ENCODE data around the gene ELP4. TPM values are rescaled to one million over a fixed set of nuclear protein-coding genes. Genes with fewer than 3 reads are reported as not detected.

ELP4 gene
- total RNA-seq, 1 experiment from 2014 or later = 19.4 TPM

GRCh38 chr11:31822175-31822926 lies 312.8 kb downstream of the ELP4 start:
- no peak overlapping the region for H3K4me3 ChIP-seq (ENCODE audit: low read length)
- no peaks in the 10 kb centered on the region for H3K9me2 ChIP-seq (replicated peaks; ENCODE audit: low read length)
- H3K36me3 ChIP-seq (ENCODE audit: low read depth, low read length) = no peaks in the 10 kb centered on the region
- ChIA-PET CTCF (interaction anchor here (0.6 kb wide), 1 partner anchor 417 kb away, joined by 7 read pairs; no protein-coding TSS in a partner anchor), POLR2A (ENCODE audit: unreplicated experiment) (no interaction called here)
- H2AFZ ChIP-seq (ENCODE audit: low read length) = no peak overlapping the region
- H3K79me2 ChIP-seq (ENCODE audit: low read length) = no peaks in the 10 kb centered on the region
- H3K4me1 ChIP-seq (ENCODE audit: insufficient read depth, low read length) = peaks cover 7% of the 10 kb centered on the region; the same call in 1 of the 2 replicates
- no peak overlapping the region for H3K4me2 ChIP-seq (ENCODE audit: low read length)
- no peak overlapping the region for H3K9ac ChIP-seq (ENCODE audit: low read length)
- TF ChIP-seq CTCF (conservative IDR thresholded peaks at IDR 0.05; ENCODE audit: low read depth, low read length) (no peak), EZH2phosphoT487 (IDR thresholded peaks at IDR 0.05; ENCODE audit: borderline replicate concordance, low read length) (no peak), EZH2 (IDR thresholded peaks at IDR 0.05; ENCODE audit: low read length, unreplicated experiment) (no peak)
- H3F3A ChIP-seq (ENCODE audit: low read length, unreplicated experiment) = no peaks in the 10 kb centered on the region
- H4K20me1 ChIP-seq (ENCODE audit: low read length) = no peaks in the 10 kb centered on the region
- no peak overlapping the region for H3K27ac ChIP-seq (ENCODE audit: low read length)
- H3K9me3 ChIP-seq (ENCODE audit: low read length) = no peaks in the 10 kb centered on the region
- no peak for DNase-seq
- intact Hi-C loops (cut with micrococcal nuclease) = no loop called here
- ATAC-seq = no peak
- no peaks in the 10 kb centered on the region for H3K27me3 ChIP-seq (ENCODE audit: low read length)
- no TSS peak for BruUV-seq (replicated peaks)

GRCh38 chr11:31822927-31823643 lies 313.5 kb downstream of the ELP4 start:
- DNase-seq (no peak), ATAC-seq (no peak)
- ChIA-PET CTCF (interaction anchor here (0.6 kb wide), 1 partner anchor 418 kb away, joined by 7 read pairs; no protein-coding TSS in a partner anchor), POLR2A (ENCODE audit: unreplicated experiment) (no interaction called here)
- Histone ChIP-seq H4K20me1 (ENCODE audit: low read length) (no peaks in the 10 kb centered on the region), H3K4me1 (ENCODE audit: insufficient read depth, low read length) (peaks cover 6% of the 10 kb centered on the region; the same call in 1 of the 2 replicates), H3F3A (ENCODE audit: low read length, unreplicated experiment) (no peaks in the 10 kb centered on the region), H3K9me2 (replicated peaks; ENCODE audit: low read length) (no peaks in the 10 kb centered on the region), H3K9me3 (ENCODE audit: low read length) (no peaks in the 10 kb centered on the region), H3K4me2 (ENCODE audit: low read length) (no peak overlapping the region), H3K79me2 (ENCODE audit: low read length) (no peaks in the 10 kb centered on the region), H2AFZ (ENCODE audit: low read length) (no peak overlapping the region), H3K4me3 (ENCODE audit: low read length) (no peak overlapping the region), H3K27ac (ENCODE audit: low read length) (no peak overlapping the region), H3K36me3 (ENCODE audit: low read depth, low read length) (no peaks in the 10 kb centered on the region), H3K9ac (ENCODE audit: low read length) (no peak overlapping the region), H3K27me3 (ENCODE audit: low read length) (no peaks in the 10 kb centered on the region)
- no TSS peak for BruUV-seq (replicated peaks)
- TF ChIP-seq EZH2 (IDR thresholded peaks at IDR 0.05; ENCODE audit: low read length, unreplicated experiment) (no peak), CTCF (conservative IDR thresholded peaks at IDR 0.05; ENCODE audit: low read depth, low read length) (no peak), EZH2phosphoT487 (IDR thresholded peaks at IDR 0.05; ENCODE audit: borderline replicate concordance, low read length) (no peak)
- intact Hi-C loops (cut with micrococcal nuclease) = no loop called here

Data from PC-3 (cell line).